OCI-LY7 (cell line): ENCODE results near the gene MAP2K1. TPM values are rescaled to one million over a fixed set of nuclear protein-coding genes. Genes with fewer than 3 reads are reported as not detected.

ENCODE experiments used
- BruUV-seq: library from RNA; stranded (reverse); fragments of 400-500 nt; replicated peaks from 2 replicates; lab custom pipeline; 2021; lab: Mats Ljungman, UMichigan
- CTCF ChIA-PET: fragments of 300-600 bp; sonication (Branson Sonifier 250); formaldehyde crosslinking; loops from one replicate; lab custom pipeline; 2022; ENCODE audit warnings: antibody characterized with exemption; ENCODE audit not compliant: unreplicated experiment; lab: Charles Lee
- POLR2A ChIA-PET: fragments of 300-600 bp; sonication (Branson Sonifier 250); formaldehyde crosslinking; loops from one replicate; lab custom pipeline; 2022; ENCODE audit warnings: antibody characterized with exemption; lab: Charles Lee
- DNase-seq: peaks from one replicate; pipeline ENCODE4 v3.0.0-alpha.2; 2015; ENCODE audit warnings: low spot score
- H2AFZ ChIP-seq: fragments of 200-600 bp; sonication (generic), shearing (Covaris generic); 2 replicates; pipeline ENCODE4 v1.6.1; 2014; ENCODE audit warnings: mild to moderate bottlenecking, antibody characterized with exemption, low read length, moderate library complexity
- H3K27ac ChIP-seq: fragments of 200-600 bp; sonication (generic); 2 replicates; pipeline ENCODE4 v1.5.1; 2014; ENCODE audit warnings: mixed run types, low read depth, mild to moderate bottlenecking, moderate library complexity, low read length, inconsistent platforms; ENCODE audit not compliant: poor library complexity, severe bottlenecking
- H3K36me3 ChIP-seq: fragments of 200-600 bp; sonication (generic); 2 replicates; pipeline ENCODE4 v1.6.1; 2014; ENCODE audit warnings: mild to moderate bottlenecking, antibody characterized with exemption, low read length, moderate library complexity, mixed read lengths; ENCODE audit not compliant: insufficient read depth
- H3K4me1 ChIP-seq: fragments of 200-600 bp; sonication (generic); 2 replicates; pipeline ENCODE4 v1.5.1; 2014; ENCODE audit warnings: mild to moderate bottlenecking, low read length; ENCODE audit not compliant: insufficient read depth, poor library complexity, severe bottlenecking
- H3K4me2 ChIP-seq: fragments of 200-600 bp; sonication (generic); 2 replicates; pipeline ENCODE4 v1.6.1; 2014; ENCODE audit warnings: mild to moderate bottlenecking, low read length
- H3K4me3 ChIP-seq: fragments of 200-600 bp; sonication (generic); 2 replicates; pipeline ENCODE4 v1.5.1; 2014; ENCODE audit warnings: mild to moderate bottlenecking, low read depth, low read length; ENCODE audit not compliant: poor library complexity, severe bottlenecking
- H3K79me2 ChIP-seq: fragments of 200-600 bp; sonication (generic); 2 replicates; pipeline ENCODE4 v1.6.1; 2016; ENCODE audit warnings: low read depth, mild to moderate bottlenecking, low read length, moderate library complexity, mixed read lengths; ENCODE audit not compliant: insufficient read depth
- H3K9me2 ChIP-seq: fragments of 200-600 bp; sonication (generic); 2 replicates; pipeline ENCODE4 v1.6.1; 2016; ENCODE audit warnings: mild to moderate bottlenecking, low read length, mixed read lengths; ENCODE audit not compliant: insufficient read depth
- H3K9me3 ChIP-seq: fragments of 200-600 bp; sonication (generic); 2 replicates; pipeline ENCODE4 v1.6.1; 2014; ENCODE audit warnings: mild to moderate bottlenecking, mixed run types, low read length, mixed read lengths
- H4K20me1 ChIP-seq: fragments of 200-600 bp; sonication (generic); 2 replicates; pipeline ENCODE4 v1.6.1; 2014; ENCODE audit warnings: mild to moderate bottlenecking, antibody characterized with exemption, low read length, moderate library complexity, mixed read lengths; ENCODE audit not compliant: insufficient read depth
- EZH2phosphoT487 ChIP-seq: fragments of 200-600 bp; sonication (generic); IDR thresholded peaks from 2 replicates; pipeline ENCODE4 v1.6.1; 2018; ENCODE audit warnings: low read depth, borderline replicate concordance, mild to moderate bottlenecking, mixed run types, antibody characterized with exemption, low read length, moderate library complexity, mixed read lengths
- intact Hi-C: fragments of 100-400 bp; cut with micrococcal nuclease; formaldehyde crosslinking; loops from one replicate; pipeline ENCODE4 v1.10.0; 2022; ENCODE audit not compliant: unreplicated experiment
- total RNA-seq, 2 experiments: library from RNA; depleted of rRNA in 1 of 2; stranded (reverse); fragments of >200 nt in 1 of 2; shearing (Covaris generic) in 1 of 2; gene quantifications; 2 replicates each; pipeline ENCODE4 v1.2.3, GENCODE V29; 2014 to 2022
- TF ChIP-seq, protein P1 (sequence below): fragments of 200-600 bp; sonication (generic); conservative IDR thresholded peaks from 2 replicates; pipeline ENCODE4 v1.5.1; 2014; ENCODE audit warnings: mild to moderate bottlenecking, antibody characterized with exemption, low read length, moderate library complexity, mixed read lengths

The MAP2K1 gene
- total RNA-seq, 2 experiments from 2014 or later, result 37.2 to 95.8 TPM

DNA sequence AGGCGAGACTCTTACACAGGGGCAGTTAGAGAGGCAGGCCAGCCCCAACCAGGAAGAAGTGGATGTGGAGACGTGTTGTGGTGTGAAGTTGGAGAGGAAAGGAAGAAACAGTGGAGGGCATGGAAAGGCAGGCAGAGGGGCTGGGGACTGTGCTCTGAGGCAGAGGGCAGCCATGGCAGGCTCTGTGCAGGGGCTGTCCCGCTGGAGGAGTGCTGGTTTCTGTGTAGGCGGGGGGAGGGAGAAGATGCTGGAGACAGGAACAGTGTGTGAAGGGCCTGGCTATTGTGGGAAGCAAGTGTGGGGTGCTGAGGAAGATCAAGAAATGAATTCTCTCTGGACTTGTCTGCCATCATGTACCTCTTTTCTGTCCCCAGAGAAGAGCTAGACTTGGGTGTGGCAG, 89.8 kb downstream of the MAP2K1 start:
- POLR2A ChIA-PET, result no interaction called here
- Histone ChIP-seq H3K4me1 (no peaks in the 10 kb centered on the region), H3K9me2 (no peaks in the 10 kb centered on the region), H3K36me3 (peaks cover 10% of the 10 kb centered on the region), H2AFZ (no peak overlapping the region), H3K79me2 (no peaks in the 10 kb centered on the region), H3K27ac (no peak overlapping the region), H3K9me3 (no peaks in the 10 kb centered on the region), H3K4me2 (no peak overlapping the region), H4K20me1 (no peaks in the 10 kb centered on the region), H3K4me3 (no peak overlapping the region)
- TF ChIP-seq EZH2phosphoT487, result no peak
- TF ChIP-seq, protein P1, sequence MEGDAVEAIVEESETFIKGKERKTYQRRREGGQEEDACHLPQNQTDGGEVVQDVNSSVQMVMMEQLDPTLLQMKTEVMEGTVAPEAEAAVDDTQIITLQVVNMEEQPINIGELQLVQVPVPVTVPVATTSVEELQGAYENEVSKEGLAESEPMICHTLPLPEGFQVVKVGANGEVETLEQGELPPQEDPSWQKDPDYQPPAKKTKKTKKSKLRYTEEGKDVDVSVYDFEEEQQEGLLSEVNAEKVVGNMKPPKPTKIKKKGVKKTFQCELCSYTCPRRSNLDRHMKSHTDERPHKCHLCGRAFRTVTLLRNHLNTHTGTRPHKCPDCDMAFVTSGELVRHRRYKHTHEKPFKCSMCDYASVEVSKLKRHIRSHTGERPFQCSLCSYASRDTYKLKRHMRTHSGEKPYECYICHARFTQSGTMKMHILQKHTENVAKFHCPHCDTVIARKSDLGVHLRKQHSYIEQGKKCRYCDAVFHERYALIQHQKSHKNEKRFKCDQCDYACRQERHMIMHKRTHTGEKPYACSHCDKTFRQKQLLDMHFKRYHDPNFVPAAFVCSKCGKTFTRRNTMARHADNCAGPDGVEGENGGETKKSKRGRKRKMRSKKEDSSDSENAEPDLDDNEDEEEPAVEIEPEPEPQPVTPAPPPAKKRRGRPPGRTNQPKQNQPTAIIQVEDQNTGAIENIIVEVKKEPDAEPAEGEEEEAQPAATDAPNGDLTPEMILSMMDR, result no peak
- CTCF ChIA-PET, result no interaction called here
- no TSS peak for BruUV-seq
- intact Hi-C loops, result no loop called here
- no peak for DNase-seq

DNA sequence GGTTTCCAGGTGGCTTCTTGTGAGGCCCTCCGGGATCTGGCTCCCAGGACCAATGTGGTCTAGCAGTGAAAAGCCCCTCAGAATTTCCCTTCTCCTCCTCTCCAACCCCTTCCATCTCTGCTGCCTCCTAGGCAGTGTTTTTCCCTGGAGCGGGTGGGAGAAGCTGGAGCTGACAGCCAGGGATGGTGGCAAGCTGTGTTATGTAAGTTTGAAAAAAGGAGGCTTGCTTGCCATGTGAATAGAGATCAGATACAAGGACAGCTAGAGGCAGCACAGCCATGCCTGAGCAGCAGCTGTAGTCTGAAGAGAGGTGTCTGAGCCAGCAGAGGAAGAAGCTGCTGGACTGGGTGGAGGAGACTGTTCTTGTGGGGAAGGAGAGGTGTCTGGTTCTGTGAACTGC, 90.3 kb downstream of the MAP2K1 start:
- H3K4me2 ChIP-seq, result no peak overlapping the region
- H3K9me3 ChIP-seq, result no peaks in the 10 kb centered on the region
- H3K4me1 ChIP-seq, result no peaks in the 10 kb centered on the region
- H2AFZ ChIP-seq, result no peak overlapping the region
- no peaks in the 10 kb centered on the region for H3K79me2 ChIP-seq
- TF ChIP-seq EZH2phosphoT487, result no peak
- TF ChIP-seq, protein P1, result no peak
- peaks cover 15% of the 10 kb centered on the region for H3K36me3 ChIP-seq
- no peaks in the 10 kb centered on the region for H4K20me1 ChIP-seq
- no TSS peak for BruUV-seq
- no peak overlapping the region for H3K27ac ChIP-seq
- intact Hi-C loops, result no loop called here
- H3K4me3 ChIP-seq, result no peak overlapping the region
- POLR2A ChIA-PET, result no interaction called here
- no peaks in the 10 kb centered on the region for H3K9me2 ChIP-seq
- no peak for DNase-seq
- CTCF ChIA-PET, result no interaction called here

DNA sequence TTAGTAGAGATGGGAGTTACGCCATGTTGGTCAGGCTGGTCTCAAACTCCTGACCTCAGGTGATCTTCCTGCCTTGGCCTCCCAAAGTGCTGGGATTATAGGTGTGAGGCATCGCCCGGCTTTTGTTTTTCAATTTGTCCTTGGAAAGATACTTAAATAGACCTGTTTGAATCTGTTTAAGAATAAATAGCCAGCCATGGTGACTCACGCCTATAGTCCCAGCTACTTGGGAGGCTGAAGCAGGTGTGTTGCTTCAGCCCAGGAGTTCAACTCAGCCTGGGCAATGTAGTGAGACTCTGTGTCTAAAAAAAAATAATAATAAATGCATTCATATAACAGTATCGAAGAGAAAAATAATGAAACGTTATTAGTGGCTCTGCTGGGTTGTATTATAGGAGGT, 93.6 kb downstream of the MAP2K1 start:
- H3K27ac ChIP-seq, result no peak overlapping the region

More for the DNA sequence above, 93.6 kb downstream of the MAP2K1 start:
- no peak for DNase-seq
- POLR2A ChIA-PET, result interaction anchor here (1.3 kb wide), 1 partner anchor 9 kb away, joined by 3 read pairs; no protein-coding TSS in a partner anchor
- Histone ChIP-seq H4K20me1 (no peaks in the 10 kb centered on the region), H3K79me2 (no peaks in the 10 kb centered on the region), H3K4me1 (no peaks in the 10 kb centered on the region), H3K9me3 (no peaks in the 10 kb centered on the region), H3K36me3 (peaks cover 40% of the 10 kb centered on the region), H3K9me2 (no peaks in the 10 kb centered on the region), H2AFZ (no peak overlapping the region), H3K4me2 (no peak overlapping the region), H3K4me3 (no peak overlapping the region)
- BruUV-seq, result no TSS peak
- CTCF ChIA-PET, result no interaction called here
- TF ChIP-seq, protein P1, result no peak
- TF ChIP-seq EZH2phosphoT487, result no peak
- intact Hi-C loops, result no loop called here
